Fibroblast of villous mesenchyme (primary cell): Measurements from ENCODE around the gene SLC15A2. TPM values are rescaled to one million over a fixed set of nuclear protein-coding genes. Genes with fewer than 3 reads are reported as not detected.
A peak's percentile ranks its signal among the peaks of the same experiment; 100 is the strongest.

Experiments used
- DNase-seq: peaks from one replicate; pipeline ENCODE4 v3.0.0-alpha.2; 2010; ENCODE audit warnings: low read depth
- H3K4me3 ChIP-seq: 2 replicates; pipeline ENCODE4 v1.5.1; 2011; ENCODE audit warnings: low read depth, mild to moderate bottlenecking, low read length
- CTCF ChIP-seq: IDR thresholded peaks from 2 replicates; pipeline ENCODE4 v1.5.1; 2012; ENCODE audit warnings: low read depth, mild to moderate bottlenecking, low read length; ENCODE audit not compliant: insufficient read depth
- total RNA-seq: library from RNA; depleted of rRNA; stranded (reverse); fragments of >200 nt; gene quantifications from 2 replicates; pipeline ENCODE4 v1.2.3, GENCODE V29; 2012

SLC15A2 gene
- total RNA-seq, 1 donor: 0.43 TPM

GRCh38 chr3:121869736-121870135 lies 24.5 kb upstream of the SLC15A2 start:
- no peak overlapping the region for H3K4me3 ChIP-seq
- TF ChIP-seq CTCF: no peak

GRCh38 chr3:121870717-121871116 lies 23.5 kb upstream of the SLC15A2 start:
- no peak for DNase-seq
- no peak overlapping the region for H3K4me3 ChIP-seq
- no peak for TF ChIP-seq CTCF

More at GRCh38 chr3:121869736-121870135, 24.5 kb upstream of the SLC15A2 start:
- DNase-seq: no peak

- no peak for TF ChIP-seq CTCF
- no peak overlapping the region for H3K4me3 ChIP-seq
- DNase-seq: no peak
Observed at GRCh38 chr3:121871430-121871829, 22.8 kb upstream of the SLC15A2 start.

- no peak for TF ChIP-seq CTCF
- H3K4me3 ChIP-seq: no peak overlapping the region
- no peak for DNase-seq
Observed at GRCh38 chr3:121878411-121878810, 15.8 kb upstream of the SLC15A2 start.

- H3K4me3 ChIP-seq: no peak overlapping the region
- peak; percentile 41 for TF ChIP-seq CTCF
- DNase-seq: peak; percentile 44
Observed at GRCh38 chr3:121883507-121883906, 10.7 kb upstream of the SLC15A2 start.

GRCh38 chr3:121885386-121885785 lies 8.8 kb upstream of the SLC15A2 start:
- no peak for TF ChIP-seq CTCF

GRCh38 chr3:121895121-121895520 lies 920 bp downstream of the SLC15A2 start:
- TF ChIP-seq CTCF: no peak
- no peak for DNase-seq
- H3K4me3 ChIP-seq: no peak overlapping the region

More at GRCh38 chr3:121885386-121885785, 8.8 kb upstream of the SLC15A2 start:
- peak; percentile 3 for DNase-seq
- no peak overlapping the region for H3K4me3 ChIP-seq
